GM21737 (cell line): ENCODE data around the gene GALNT8.
"Not testable (repeated sequence)": the region's sequence is repeated elsewhere in the genome, so short reads cannot be mapped to it uniquely, and the experiment has no call there.

Source experiments
- ATAC-seq: cut with Tn5 transposase; IDR thresholded peaks from one replicate; pipeline ENCODE4 v1.9.1; 2021; ENCODE audit warnings: mild to moderate bottlenecking, moderate library complexity; ENCODE audit not compliant: unreplicated experiment

GALNT8 gene

DNA sequence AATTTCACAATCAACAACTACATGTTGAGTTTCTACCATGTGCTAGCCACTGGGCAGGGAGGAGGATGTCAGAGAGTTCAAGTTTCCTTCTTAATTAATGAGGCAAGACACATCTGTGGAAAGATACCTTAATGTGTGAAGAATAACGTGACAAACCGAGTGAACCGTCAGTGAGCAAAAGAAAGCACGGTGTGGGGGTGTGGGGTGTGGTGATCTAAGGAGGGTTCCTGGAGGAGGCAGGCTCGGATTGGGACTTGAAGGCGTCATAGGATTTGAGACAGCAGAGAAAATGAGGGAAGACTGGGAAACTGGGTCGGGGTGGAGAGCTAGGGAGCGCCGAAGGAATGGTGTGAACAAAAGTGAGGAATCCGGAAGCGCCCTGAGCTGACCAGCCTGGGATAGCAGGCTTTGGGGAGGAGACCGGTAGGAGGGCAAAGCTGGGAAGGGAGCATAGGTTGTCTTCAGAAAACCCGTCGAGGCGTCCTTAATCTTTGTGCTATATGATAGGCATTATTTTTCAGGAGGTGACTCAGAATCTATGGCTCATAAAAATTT lies 22.3 kb downstream of the GALNT8 start:
- no peak for ATAC-seq

DNA sequence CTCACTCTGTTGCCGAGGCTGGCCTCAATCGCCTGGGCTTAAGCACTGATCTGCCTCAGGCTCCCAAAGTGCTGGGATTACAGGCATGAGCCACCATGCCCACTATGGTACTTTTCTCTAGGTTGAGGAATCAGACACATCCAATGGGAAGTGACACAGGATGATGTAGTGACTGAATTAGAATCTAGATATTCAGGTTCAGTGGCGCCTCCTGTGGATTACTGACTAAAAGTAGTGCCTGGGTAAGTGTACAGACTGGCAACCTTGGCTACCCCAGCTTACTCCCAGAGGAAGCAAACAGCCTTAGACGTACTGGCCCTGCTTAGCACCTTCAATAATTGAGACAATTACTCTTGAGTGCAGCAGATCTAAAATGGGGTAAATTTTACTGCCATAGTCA lies 22.8 kb downstream of the GALNT8 start:
- ATAC-seq, result no peak

DNA sequence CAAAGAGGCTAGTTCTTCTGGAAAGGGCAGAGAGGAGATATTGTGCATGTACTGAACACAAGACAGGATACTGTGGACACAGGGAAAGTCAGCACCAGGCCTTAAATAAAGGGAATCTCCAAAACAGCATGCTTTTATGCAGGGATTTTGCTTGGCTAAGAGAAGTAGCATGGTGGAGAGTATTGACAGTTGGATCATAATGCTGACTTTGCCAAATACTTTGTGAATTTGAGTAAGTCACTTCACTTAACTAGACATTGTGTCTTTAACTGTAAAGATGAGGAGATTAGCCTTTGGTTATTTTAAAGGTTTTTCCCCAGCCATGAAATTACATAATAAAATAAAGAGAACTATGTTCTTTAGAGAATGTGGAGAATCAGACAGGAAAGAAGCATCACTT lies 24.5 kb downstream of the GALNT8 start:
- ATAC-seq, result no peak

DNA sequence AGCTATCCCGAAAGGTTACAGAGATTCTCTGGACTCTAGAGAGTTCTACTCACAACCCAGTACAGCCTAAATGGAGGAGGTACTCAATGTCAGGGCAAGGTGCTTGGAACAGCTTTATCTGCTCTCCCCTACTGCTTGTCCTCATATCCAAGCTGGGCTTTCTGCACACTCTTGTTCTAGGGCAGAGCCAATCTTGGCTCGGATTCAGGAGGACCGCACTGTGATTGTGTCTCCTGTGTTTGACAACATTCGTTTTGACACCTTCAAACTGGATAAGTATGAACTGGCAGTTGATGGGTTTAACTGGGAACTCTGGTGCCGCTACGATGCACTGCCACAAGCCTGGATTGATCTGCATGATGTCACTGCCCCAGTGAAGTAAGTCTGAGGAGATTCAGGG lies 25.0 kb downstream of the GALNT8 start:
- ATAC-seq, result no peak

DNA sequence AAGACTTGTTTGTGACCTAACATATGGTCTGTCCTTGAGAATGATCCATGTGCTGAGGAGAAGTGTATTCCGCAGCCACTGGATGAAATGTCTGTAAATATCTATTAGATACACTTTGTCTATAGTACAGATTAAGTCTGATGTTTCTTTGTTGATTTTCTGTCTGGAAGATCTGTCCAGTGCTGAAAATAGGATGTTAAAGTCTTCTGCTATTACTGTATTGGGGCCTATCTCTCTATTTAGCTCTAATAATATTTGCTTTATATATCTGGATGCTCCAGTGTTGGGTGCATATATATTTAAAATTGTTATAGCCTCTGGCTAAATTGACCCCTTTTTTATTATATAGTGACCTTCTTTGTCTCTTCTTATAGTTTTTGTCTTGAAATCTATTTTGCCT lies 31.5 kb downstream of the GALNT8 start:
- ATAC-seq, result not testable (repeated sequence)

DNA sequence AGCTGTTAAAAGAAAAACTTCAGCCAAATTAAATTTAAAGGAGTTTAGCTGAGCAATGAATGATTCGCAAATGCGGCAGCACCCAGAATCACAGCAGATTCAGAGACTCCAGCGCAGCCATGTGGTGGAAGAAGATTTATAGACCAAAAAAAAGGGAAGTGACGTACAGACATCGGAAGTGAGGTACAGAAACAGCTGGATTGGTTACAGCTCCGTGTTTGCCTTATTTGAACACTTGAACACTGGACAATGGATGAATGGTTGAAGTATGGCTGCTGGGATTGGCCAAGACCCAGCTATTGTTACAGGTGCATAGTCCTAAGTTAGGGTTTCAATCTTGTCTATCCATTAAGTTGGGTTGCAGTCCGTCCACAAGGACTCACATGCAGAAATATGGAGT lies 42.6 kb downstream of the GALNT8 start:
- no peak for ATAC-seq

DNA sequence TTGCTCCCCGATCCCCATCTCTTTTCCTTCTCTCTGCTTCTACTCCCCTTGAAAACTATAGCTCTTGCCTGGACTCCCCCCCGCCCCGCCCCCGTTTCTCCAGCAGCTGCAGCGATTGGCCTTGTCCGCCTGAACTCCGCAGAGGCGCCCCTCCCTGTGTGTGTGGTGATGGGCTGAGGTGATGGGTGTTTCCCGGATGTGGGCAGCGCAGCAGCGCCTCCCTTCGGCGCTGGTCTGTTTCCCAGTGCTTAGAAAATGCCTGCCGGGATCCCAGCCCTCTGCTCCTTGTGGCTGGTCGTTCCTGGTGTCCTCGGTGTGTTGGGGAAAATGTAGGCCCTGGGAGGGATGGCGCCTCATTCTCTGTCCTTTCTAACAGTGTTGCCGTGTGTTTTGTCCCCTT lies 43.3 kb downstream of the GALNT8 start:
- ATAC-seq, result no peak

DNA sequence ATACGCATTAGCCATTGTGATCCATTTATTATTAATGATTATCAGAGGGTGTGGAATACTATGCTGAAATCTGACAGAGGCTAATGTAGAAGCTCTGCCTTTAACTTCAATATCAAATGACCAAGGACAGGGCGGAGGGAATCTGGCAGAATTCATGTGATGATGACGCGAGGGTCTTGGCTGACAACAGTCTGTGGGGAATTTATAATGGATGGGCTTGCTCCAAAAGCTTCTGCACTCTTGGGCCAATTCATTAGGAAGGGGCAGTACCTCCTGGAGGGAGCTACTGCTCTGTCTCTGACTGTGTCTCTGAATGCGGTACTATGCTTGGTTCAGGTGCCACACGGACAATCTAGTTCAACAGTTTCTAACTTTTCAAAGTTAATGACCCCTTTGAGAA lies 46.2 kb downstream of the GALNT8 start:
- no peak for ATAC-seq

DNA sequence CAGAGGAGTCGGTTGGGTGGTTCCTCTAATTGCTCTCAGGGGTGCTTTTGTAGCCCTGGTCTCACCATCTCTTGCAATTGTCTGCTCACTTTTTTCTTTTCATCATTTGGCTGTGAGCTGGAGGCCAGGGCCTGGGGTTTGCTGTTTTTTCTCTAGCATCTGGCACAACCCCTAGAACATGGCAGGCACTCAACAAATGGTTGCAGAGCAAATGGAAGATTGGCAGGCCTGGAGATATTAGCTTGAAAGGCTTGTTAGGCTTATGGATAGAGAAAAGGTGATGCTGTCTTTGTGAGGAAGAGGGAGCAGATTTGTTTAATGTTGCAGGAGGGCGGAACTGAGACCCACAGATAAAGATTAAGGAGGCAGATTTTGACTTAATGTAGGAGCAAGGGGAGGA lies 47.0 kb downstream of the GALNT8 start:
- no peak for ATAC-seq

DNA sequence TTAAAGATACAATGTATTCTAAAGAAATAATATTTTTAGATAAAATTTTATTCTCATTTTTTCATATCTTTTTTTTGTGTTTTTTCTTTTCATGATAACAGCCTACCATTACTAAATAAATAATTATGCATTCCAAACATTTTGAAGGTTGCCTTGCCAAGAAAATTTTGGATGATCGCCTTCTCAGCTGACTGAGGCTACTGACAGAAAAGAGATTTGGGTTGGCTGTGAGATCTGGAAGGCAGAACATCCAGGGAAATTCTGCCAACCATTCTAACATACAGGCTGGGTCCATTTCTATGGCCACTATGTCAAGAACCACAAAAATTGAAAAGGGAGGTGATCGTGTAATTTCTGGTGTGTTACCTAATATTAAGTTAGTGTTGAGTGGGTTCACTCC lies 48.1 kb downstream of the GALNT8 start:
- no peak for ATAC-seq

DNA sequence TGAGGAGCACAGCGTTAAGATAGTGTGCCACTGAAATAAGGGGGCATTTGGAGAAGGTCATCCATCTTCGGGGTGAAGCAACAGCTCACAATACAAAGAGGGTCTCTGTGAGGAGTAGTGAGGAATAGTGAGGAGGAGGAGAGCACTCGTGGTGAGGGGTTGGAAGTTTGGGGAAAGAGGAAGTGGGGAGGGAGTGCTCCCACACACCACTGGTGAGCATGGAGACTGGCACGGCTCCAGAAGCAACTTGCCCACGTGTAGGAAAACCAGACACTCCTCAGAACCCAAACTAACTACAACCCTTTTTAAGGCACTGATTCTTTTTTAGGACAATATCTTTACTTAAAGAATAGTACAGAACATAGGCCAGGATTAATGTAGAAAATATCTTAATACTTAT lies 48.9 kb downstream of the GALNT8 start:
- no peak for ATAC-seq

DNA sequence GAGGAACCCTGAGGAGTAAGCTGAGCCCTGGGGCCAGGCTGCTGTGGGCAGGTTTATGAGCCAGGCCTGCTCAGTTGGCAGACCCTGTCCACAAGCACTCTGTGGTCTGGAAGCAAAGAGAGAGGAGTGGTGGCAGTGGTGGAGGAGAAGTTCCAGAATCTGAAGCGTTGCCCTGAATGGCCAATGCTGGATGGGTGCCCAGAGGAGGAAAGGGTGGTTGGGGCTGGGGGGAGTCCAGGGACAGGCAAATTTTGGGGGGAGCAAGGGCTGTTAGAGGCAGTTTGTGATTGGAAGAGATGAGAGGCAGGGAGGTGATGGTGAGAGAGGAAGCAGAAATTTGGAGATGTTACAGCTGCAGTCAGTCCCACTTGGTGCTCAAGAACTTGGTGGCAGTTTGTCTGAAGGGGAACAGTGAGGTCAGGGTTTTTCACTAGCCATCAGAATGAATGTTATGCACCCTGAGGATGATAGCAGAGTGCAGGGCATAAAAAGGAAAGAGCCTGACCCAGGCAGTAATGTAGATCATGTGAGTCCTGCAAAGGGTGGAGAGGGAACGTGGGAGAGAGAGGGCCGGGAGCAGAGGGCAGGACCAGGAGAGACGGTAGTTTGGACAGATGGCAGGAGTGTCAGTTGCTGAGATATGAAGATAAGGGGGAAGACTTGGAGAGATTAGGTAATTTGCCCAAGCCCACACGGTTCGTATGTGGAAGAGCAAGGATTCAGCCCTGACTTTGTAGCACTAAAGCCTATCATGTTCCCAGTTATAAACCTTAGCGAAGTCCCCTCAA lies 51.2 kb downstream of the GALNT8 start:
- no peak for ATAC-seq

DNA sequence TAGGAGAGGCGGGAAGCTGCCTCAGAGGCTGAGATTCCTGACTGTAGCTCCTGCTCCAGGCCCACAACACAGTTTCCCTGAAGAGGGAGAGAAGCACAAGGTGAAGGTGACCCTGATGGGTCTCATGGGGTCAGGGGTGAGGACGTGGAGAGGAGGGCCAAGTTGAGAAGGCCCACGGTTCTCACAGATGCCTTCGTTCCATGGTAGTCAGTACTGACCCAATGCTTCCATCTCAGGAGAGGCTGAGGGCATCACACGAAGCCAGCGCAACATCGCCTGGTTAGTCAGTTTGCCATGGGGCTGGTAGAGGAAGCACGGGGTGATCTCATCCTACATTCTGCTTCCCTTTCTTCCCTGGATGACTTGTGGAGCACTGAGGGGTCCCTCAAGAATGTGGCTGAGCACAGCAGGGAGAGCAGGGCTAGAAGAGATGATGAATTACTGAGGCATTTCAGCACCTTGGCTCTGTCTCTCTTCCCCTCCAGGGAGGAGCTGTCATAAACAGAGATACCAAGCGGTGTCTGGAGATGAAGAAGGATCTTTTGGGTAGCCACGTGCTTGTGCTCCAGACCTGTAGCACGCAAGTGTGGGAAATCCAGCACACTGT lies 51.9 kb downstream of the GALNT8 start:
- ATAC-seq, result no peak

DNA sequence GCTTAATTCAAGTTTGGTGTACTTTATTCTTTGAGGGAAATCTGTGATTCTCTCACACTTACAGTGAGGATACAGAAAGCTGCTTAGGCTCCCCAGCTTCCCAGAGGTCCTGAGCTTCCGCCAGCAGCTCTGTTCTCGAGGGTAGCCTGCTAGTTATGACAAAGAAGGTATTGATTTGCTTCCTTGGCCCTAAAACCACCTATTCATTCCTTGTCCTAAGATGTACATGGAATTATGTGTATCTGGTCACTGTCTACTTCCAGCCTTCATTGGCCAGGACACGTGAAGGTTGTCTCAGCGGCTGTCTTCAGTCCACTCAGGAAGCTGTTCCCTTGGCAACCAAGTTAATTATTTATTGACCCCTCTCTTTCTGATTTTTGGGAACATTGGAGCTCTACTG lies 55.7 kb downstream of the GALNT8 start:
- ATAC-seq, result no peak

DNA sequence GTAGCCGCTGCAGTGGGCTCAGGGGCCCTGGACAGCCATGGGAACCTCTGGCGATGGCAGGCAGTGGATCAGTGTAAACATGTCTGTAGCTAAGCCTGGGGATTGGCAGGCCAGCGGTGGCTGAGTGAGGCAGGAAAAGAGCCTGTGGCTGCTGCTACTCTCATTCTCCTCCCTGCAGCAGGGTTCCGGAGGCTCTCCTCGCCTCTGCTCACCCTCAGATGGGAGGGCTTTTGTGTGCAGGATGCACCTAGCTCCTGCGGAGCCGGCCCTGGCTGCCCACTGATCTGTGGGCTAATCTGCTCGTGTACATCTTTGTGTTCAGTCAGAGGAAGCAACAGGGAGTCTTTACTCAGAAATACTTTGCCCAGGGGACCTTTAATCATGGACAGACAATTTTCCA lies 59.5 kb downstream of the GALNT8 start:
- no peak for ATAC-seq

DNA sequence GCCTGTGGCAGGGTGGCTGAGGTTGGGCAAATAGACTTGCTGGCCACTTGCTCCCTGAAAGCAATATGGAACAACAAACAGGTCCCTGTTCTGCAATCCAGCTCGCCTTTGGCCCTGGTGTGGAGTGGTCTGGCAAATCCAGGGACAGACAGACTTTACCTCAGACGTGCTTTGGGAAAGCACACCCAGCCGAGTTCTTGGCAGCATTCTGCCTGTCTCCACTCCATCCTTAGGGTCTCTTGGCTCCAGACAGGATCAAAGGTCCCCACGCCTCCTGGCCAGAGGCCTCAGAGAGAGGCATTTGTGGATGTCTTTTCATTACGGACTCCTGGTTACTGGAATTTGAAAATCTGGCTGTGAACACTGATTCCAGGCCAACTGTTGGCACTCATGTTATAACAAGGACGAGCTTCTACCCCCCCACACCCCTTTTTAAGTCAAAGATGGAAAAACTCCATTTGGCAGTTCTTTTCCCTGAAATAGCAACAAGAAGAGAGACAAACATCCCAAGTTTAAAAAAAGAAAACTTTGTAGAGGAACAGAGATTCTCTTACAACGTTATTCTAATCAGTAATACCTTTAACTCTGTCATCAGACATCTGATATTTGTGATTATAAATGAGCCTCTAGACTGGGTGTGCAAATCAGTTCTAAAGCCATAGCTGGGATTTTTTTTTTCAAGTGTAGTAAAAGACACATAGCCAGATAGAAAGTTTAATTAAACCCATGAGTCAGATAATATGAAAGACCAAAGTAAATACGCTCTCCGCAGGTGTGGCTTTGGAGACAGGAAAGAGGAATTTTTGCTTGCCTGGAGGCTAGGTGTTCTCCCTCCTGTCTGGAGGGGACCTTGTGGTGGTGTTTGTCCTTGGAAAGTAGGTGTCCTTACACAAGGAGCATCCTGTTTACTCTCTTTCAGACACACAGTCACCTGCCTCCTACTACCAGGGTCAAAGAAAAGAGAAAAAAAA lies 60.7 kb downstream of the GALNT8 start:
- no peak for ATAC-seq

DNA sequence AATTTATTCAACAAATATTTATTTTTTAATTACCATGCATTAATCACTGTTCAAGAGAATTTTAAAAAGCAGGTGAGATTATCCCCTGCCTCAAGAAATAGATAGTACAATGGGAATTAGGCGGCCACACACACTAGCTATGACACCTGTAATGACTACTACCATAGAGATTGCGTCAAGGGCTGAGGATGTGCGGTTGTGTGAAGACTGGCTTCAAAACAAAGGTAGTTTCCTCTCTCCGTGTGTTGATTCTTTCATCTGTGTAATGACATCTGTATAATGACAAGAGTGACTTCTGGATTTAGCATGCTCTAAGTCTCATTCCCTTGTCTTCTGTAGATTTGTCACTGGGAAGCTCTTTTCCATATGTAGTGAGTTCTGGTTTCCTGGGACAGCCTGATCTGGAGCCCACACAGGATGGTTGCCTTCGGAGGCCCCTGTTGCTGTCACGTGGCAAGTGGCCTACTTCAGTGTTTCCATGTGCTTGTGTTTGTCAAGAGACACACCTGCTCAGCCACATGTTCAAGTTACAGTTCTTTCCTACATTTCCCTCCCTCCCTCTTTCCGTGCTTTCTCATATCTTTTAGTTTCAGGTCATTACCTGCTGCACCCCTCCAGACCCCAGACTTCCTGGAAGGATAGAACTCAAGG lies 64.3 kb downstream of the GALNT8 start:
- no peak for ATAC-seq

DNA sequence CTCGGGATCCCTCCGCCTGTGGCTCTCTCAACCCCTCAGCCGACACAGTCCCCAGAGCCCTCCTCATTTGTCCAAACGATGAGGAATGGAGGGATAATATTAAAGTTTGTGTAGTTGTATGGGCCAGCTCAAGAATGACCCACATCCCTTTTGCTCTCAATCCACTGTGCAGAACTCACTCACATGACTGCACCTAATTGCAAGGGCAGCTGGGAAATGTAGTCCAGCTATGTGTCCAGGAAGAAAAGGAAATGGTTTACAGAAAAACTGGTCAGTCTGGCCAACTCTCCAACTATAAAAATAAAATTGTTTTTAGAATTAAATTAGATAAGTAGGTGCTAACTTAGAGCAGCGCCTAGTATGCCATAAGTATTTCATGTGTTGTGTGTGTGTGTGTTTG lies 66.6 kb downstream of the GALNT8 start:
- ATAC-seq, result no peak

DNA sequence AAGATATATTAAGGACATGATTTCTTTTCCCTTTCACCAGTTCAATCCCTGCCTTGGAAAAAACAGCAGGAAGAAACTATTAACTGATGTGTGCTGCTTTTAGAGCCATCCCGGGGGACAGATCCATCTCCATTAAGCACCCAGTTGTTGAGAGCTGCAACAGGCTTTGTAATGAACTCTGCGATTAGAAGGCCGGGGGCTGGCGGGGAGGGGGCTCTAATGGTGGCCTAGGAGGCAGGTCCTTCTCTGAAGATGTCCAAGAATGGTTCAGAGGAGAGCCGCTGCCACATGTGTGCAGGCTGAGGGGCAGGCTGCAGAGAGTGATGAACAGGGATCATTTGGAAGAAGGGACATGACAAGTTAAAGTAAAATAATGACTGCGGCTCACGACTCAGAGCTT lies 67.8 kb downstream of the GALNT8 start:
- ATAC-seq, result no peak

DNA sequence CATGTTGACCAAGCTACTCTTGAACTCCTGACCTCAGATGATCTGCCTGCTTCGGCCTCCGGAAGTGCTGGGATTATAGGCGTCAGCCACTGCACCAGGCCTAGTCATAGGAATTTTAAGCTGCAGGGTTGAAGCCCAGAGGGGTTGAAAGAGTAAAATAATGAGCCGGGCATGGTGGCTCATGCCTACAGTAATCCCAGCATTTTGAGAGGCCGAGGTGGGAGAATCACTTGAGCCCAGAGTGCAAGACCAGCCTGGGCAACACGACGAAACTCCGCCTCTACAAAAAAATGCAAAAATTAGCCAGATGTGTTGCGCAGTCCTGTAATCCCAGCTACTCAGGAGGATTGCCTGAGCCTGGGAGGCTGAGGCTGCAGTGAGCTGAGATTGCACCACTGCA lies 69.6 kb downstream of the GALNT8 start:
- ATAC-seq, result no peak

DNA sequence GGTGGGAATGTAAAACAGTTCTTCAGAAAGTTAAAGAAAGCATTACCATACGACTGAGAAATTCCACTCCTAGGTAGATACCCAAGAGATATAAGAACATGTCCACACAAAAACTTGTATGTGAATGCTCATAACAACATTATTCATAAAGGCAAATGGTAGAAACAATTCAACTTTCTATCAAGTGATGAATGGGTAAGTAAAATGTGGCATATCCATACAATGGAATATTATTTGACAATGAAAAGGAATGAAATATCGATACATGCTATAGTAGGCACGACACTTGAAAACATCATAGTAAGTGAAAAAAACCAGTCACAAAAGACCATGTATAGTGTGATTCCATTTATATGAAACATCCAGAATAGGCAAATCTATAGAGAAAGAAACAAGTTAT lies 71.3 kb downstream of the GALNT8 start:
- no peak for ATAC-seq
